ENCODE results near the gene HSD11B1L.
"Not testable (repeated sequence)": the region's sequence is repeated elsewhere in the genome, so short reads cannot be mapped to it uniquely, and the experiment has no call there.

Gene HSD11B1L

DNA sequence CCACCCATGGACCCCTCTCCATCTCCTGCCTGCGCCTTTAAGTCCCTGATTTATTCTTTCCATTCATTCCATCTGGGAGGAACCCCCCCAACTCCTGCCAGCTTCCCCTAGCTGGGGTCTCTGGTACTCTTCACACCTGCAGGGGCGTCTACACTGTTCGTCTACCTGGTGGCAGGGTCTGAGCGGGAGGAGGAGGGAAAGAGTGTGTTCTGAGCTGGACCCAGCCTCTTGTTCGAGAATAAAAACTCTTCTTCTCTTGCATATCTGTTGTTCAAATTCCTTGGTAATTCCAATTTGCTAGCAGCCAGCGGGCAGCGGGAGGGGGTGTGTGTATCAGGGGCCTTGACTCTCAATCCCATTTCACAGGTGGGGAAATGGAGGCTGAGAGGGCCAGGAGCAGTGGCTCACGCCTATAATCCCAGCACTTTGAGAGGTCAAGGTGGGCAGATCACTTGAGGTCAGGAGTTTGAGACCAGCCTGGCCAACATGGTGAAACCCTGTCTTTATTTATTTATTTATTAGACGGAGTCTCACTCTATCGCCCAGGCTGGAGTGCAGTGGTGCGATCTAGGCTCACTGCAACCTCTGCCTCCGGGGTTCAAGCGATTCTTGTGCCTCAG lies 7.5 kb downstream of the HSD11B1L start:
- not testable (repeated sequence) for DNase-seq

DNA sequence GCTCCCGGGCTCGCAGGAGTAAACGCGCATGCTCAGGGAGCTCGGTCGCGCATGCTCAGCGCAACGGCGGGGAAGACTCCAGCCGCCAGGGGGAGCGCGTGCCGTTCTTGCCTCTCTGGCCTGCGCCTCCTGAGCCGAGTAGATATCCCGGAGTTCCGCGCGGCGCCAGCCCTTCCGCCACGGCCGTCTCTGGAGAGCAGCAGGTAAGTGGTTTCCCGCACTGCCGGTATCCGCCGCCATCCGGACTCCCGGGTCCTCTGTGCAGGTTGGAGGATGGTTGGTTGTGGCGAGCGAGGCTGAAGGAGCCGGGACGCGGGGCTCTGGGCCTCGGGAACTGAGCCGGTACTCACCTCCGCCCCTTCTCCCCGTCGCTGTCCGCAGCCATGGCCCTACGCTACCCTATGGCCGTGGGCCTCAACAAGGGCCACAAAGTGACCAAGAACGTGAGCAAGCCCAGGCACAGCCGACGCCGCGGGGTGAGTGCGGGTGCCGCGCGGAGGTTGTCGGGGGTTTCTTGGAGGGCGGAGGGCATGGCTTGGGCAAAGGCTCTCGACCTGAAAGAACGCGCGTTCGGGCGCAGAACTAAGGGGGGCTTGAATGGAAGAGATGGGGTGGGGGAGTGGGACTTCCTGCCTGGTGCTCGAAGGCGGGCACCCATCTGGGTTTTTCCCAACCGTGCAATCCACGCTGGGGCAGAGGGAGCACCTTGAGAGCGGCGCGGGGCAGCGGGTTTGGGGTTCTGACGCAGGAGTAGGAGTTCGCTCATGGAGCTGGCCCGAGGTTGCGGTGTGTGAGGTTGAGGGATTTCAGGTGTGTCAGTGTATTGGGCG lies 9.5 kb downstream of the HSD11B1L start, which contains the start of gene RPL36:
RPL36 (plus strand) TSS at position 171 of the 830 bp plus-strand sequence; CDS start at position 384, 213 bp downstream.
- DNase-seq: peak; percentile 97

DNA sequence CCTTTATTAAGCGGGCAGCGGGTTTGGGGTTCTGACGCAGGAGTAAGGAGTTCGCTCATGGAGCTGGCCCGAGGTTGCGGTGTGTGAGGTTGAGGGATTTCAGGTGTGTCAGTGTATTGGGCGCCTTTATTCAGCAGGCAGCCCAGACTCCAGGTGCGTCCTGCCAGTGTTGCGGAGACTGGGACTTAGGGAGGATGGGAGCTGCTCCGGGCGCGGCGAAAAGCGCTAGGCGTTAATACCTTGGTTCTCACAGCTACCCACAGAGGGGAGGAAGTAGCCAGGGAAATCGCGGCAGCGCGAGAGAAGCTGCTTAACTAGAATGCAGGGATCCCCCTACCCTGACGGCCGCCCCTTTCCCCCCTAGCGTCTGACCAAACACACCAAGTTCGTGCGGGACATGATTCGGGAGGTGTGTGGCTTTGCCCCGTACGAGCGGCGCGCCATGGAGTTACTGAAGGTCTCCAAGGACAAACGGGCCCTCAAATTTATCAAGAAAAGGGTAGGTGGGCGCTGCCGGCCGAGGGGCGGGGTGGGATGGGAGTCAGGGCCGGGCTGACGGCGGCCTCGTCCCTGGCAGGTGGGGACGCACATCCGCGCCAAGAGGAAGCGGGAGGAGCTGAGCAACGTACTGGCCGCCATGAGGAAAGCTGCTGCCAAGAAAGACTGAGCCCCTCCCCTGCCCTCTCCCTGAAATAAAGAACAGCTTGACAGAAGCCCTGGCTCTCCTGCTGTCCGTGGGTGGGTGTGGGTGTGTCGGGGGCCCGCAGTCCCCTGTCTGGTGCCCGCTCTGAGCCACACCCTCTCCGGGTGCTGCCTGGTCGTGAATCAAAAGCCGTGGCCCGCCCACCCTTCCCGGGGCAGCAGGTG lies 10.4 kb downstream of the HSD11B1L start:
- DNase-seq: peak; percentile 74

DNA sequence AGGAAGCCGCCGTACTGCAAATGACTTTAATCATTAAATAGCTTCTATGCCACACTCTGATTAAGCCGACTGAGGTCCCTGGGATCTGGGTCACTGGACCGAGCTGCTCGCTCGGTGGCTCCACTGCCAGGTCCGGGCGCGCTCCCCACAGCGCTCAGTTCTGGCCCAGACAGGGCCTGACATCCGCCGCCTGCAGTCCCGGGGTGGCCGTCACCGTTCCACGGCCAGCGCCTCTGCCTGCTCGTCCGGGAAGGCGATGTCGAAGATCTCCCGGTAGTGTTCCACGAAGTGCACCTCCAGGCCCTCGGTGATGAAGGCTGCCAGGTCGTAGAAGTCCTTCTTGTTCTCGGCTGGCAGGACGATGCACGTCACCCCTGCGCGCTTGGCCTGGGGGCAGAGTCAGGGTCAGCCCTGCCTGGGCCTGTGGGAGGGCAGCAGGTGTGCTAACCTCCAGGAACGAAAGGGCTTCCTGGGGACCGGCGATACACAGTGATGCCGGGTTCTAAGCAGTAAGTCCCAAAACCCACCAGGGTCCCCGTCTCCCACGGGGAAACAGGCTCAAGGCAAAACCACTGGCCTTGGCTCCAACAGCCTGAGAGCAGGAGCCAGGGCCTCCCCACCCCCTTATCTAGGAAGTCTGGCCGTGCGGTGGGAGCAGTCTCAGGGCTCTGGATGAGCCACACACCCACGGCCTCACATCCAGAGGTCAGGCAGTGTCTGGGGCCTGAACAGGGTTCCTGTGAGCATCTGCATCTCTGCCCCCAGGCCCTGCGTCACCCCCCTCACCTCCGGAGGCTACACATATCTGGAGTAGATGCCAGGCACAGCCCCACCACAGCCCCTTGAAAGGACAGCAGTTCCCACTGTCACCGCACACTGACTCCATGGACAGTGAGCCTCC lies 11.2 kb downstream of the HSD11B1L start:
- peak; percentile 39 for DNase-seq

- no peak for DNase-seq
Measured at GRCh38 chr19:5692723-5693194, 11.9 kb downstream of the HSD11B1L start.

DNA sequence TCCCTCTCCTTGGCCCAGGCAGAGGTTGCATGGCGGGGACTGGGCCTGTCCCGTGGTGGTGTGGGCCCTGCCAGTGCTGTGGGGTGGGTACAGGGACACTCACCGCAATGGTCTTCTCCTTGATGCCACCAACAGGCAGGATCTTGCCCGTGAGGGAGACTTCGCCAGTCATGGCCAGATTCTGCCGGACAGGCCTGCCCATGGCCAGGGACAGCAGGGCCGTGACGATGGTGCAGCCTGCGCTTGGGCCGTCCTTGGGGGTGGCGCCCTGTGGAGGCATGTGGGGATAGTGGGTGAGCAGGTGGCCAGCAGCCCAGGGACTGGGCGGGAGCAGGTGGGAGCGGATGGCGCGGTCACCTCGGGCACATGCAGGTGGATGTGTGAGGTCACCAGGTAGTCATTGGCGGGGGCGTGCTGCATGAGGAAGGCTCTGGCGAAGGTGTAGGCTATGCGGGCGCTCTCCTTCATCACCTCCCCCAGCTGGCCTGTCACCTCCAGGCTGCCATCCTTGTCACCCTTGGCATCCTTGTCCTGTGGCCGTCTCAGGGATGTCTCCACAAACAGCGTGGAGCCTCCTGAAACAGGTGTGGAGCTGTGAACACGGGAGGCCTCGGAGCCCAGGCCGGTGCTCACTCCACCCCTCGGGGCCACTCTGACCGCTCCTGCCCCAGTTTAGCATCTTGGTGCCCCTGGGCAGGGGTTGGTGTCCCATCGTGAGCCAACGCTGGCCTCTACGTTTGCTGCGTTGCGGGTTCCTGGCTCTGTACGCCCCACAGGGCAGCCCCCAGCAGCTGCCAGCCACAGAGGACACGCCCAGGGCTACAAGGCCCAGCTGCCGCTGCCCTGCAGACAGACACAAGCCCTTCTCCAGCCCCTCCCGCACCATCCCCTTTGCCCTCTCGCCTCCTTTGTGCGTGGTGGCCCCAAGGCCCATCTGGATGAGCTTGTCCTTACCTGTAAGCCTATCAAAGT lies 12.7 kb downstream of the HSD11B1L start:
- peak; percentile 33 for DNase-seq

DNA sequence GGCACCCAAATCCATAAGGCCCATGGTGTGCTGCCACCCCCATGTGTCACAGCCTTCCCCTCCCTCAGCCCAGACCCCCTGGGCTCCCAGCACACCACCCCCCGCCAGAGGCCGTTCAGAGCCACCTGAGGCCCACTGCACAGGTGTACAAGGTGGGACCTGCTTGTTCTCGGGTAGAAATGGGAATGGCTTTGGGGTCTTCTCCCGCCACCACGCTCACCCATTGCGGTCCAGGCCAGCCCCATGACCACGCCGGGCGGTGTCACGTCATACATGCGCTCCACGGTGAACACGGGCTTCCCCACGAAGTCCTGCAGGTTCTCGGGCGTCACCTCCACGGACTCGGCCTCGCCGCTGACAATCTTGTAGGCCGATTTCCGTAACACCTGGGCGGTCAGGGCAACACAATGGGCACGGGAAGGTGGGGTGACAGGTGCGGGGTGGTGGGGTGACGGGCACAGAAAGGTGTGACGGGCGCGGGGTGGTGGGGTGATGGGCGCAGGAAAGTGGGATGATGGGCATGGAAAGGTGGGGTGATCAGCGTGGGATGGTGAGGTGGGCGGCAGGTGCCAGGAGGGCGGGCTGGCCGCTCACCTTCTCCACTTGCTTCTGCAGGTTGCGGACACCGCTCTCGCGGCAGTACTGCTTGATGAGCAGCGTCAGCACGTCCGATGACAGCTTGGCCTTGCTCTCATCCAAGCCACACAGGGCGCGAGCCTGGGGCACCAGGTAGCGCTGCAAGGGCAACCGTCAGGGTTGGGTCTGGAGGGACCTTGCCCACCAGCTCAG lies 13.5 kb downstream of the HSD11B1L start:
- no peak for DNase-seq

GRCh38 chr19:5694956-5695648 lies 14.3 kb downstream of the HSD11B1L start:
- DNase-seq: no peak

DNA sequence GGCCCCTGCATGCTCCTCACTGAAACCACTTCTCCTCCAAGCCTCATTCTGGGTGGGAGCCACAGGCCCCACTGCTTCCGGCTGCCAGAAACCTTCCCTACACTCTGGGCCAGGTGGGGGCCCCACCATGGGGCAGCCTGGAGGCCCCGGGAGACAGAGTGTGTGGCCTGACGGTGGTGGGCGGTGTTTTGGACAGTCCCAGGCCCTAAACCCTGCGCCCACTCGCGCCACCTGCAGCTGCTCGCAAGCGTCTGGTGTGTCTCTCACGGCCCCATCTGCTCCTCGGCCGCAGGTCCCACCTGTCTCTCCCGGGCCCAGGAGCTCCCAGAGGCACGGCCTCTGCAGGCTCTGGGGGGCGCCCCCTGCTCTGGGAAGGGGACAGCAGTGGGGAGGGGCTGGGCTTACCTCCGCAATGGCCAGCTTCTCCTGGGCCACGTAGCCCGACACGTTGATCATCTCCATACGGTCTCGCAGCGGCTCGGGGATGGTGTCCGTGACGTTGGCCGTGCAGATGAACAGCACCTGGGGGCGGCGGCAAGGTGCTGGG lies 14.9 kb downstream of the HSD11B1L start:
- DNase-seq: no peak

- no peak for DNase-seq
Measured at GRCh38 chr19:5696196-5697021, 15.6 kb downstream of the HSD11B1L start.

DNA sequence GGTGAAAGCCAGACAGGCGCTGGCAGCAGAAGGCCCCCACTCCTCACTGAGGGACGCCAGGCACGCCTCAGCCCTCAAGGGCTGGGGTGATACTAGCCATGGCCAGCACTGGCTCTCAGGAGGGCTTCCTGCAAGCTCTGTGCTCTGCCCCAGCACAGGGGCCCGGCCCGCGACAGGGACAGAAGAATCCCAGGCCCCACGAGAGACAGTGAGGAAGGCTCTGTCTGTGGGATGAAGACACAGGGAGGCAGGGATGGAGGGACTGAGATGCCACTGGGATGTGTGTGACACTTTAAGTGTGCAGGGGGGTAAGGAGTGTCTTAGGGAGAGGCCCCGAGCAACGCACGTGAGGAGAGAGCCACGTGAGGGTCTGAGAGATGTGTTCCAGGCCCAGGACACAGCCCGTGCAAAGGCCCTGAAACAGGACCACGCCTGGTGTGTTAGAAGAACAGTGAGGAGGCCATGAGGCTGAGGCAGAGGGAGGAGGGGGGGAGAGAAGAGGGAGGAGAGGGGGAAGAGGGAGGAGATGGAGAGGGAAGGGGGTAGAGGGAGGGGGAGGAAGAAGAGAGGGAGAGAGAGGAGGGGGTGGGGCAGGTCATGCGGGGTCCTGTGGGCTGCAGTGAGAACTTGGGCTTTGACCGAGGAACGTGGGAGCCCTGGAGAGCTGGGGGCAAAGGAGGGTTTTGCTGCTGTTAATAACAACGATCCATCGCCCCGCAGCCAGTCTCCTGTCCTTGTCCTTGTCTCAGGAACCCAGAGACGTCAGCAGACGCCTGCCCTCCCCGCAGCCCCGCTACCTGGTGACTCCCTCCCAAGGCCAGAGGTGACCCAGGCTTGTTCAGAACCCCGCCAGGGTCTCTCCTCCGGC lies 16.4 kb downstream of the HSD11B1L start:
- no peak for DNase-seq

- no peak for DNase-seq
Measured at GRCh38 chr19:5697890-5698634, 17.2 kb downstream of the HSD11B1L start.

DNA sequence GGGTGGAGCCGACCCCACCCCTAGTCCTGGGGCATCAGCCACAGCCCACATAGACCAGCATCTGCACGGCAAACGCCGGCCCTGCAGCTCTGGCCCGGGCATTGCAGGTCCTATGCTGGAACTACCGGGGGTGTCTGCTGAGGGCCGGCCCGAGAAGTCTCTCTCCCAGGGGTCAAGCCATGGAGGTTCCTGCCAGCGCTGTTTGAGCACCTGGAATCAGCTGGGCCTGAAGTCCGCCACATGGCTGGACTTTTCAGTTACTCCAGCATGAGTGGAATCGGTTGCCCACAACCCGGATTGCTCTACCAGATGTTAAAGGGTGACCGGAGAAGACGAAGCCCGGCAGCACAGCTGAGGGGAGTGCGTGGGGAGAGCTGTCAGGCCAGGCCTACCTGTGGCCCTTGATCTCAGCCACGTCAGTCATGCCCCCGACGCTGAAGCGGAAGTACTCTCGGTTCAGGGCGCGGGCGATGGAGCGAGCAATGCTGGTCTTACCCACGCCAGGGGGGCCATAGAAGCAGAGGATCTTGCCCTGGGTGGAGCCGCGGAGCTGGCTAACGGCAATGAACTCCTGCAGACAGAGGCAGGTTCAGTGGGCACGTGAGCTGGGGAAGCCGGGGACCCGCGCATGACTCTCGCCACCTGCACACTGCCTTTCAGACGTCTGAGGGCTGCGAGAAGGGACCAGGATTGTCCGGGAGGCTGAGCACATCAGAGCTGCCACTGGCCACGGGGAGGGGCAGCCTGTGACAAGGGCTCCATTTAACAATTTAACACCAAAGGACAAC lies 18.0 kb downstream of the HSD11B1L start:
- DNase-seq: no peak

DNA sequence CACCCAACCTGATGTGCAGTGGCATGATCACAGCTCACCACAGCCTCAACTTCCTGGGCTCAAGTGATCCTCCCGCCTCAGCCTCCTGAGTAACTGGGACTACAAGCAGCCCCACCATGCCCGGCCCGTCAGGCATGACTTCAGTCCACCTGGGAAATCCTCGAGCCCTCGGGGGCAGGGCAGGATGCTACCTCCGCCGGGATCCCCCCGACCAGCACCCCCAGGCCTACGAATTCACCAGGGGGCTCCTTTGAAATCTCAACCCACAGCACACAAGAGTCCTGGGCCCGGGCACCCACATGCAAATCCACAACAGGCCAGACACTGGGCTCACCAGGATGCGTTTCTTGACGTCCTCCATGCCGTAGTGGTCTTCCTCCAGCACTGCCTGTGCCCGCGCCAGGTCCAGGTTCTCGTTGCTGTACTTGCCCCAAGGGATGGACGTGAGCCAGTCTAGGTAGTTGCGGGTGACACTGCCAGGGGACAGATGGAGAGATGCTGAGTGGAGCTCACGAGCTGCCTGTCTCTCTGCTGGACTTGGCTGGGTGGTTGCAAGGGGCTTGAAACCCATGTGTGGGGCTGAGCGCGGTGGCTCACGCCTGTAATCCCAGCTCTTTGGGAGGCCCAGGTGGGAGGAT lies 19.7 kb downstream of the HSD11B1L start:
- DNase-seq: no peak

DNA sequence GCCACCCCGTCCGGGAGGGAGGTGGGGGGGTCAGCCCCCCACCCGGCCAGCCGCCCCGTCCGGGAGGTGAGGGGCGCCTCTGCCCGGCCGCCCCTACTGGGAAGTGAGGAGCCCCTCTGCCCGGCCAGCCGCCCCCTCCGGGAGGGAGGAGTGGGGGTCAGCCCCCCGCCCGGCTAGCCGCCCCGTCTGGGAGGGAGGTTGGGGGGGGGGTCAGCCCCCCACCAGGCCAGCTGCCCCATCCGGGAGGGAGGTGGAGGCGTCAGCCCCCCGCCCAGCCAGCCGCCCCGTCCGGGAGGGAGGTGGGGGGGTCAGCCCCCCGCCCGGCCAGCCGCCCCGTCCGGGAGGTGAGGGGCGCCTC lies 21.2 kb downstream of the HSD11B1L start:
- not testable (repeated sequence) for DNase-seq
